Activated CD8-positive, alpha-beta T cell treated with anti-CD3 and anti-CD28 coated beads for 36 hours (primary cell): Measurements from ENCODE around the gene TNS1. TPM values are rescaled to one million over a fixed set of nuclear protein-coding genes. Genes with fewer than 3 reads are reported as not detected.

Experiments
- ATAC-seq: fragments of 200-7000 bp; cut with Tn5 transposase; one replicate; pipeline ENCODE4 v1.10.0; 2021; ENCODE audit warnings: mild to moderate bottlenecking, moderate library complexity
- CTCF ChIA-PET: fragments of 350-600 bp; sonication (Branson Sonifier 250); formaldehyde crosslinking; loops from one replicate; lab custom pipeline; 2021; ENCODE audit warnings: antibody characterized with exemption; lab: Charles Lee
- POLR2A ChIA-PET: fragments of 350-600 bp; sonication (Branson Sonifier 250); formaldehyde crosslinking; loops from one replicate; lab custom pipeline; 2021; ENCODE audit warnings: antibody characterized with exemption; lab: Charles Lee
- DNase-seq: peaks from one replicate; pipeline ENCODE4 v3.0.0-alpha.2; 2020
- H3K27ac Mint-ChIP-seq: one replicate; pipeline ENCODE4 v1.8.0; 2021; ENCODE audit warnings: mild to moderate bottlenecking, mixed read lengths
- H3K27me3 Mint-ChIP-seq: one replicate; pipeline ENCODE4 v1.8.0; 2021; ENCODE audit warnings: mixed read lengths
- H3K36me3 Mint-ChIP-seq: one replicate; pipeline ENCODE4 v1.8.0; 2021; ENCODE audit warnings: low read depth, mixed read lengths
- H3K4me1 Mint-ChIP-seq: one replicate; pipeline ENCODE4 v1.8.0; 2021; ENCODE audit warnings: low read depth, mixed read lengths
- H3K4me3 Mint-ChIP-seq: one replicate; pipeline ENCODE4 v1.8.0; 2021; ENCODE audit warnings: mild to moderate bottlenecking, moderate library complexity, mixed read lengths
- H3K9me3 Mint-ChIP-seq: one replicate; pipeline ENCODE4 v1.8.0; 2021; ENCODE audit warnings: mixed read lengths
- intact Hi-C: fragments of 100-400 bp; cut with micrococcal nuclease; formaldehyde crosslinking; loops from one replicate; pipeline ENCODE4 v1.10.0; 2022
- total RNA-seq, 2 experiments: library from RNA; stranded (reverse); gene quantifications; one replicate each; pipeline ENCODE4 v1.2.3, GENCODE V29; 2021
- TF ChIP-seq, protein P1 (sequence below): fragments of 200-600 bp; IDR thresholded peaks from one replicate; pipeline ENCODE4 v1.8.0; 2022; ENCODE audit warnings: antibody characterized with exemption, mild to moderate bottlenecking

Gene TNS1
- total RNA-seq, 2 experiments from 2014 or later = 1.8 to 2.0 TPM

DNA sequence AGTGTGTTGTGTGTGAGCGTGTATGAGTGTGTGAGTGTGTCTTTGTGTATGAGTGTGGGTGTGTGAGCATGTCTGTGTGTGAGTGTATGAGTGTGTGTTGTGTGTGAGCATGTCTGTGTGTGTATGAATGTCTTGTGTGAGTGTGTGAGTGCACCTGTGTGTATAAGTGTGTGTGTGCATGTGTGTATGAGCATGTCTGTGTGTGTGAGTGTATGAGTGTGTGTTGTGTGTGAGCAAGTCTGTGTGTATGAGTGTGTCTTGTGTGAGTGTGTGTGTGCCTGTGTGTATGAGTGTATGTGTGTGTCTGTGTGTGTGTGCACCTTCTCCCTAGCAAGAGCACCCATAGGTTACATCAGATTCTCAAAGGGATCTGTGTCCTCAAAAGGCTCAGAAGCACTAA lies 28.5 kb upstream of the TNS1 start:
- POLR2A ChIA-PET = no interaction called here
- Mint-ChIP-seq H3K4me3 (no peak overlapping the region), H3K4me1 (peaks cover 7% of the 10 kb centered on the region), H3K9me3 (no peaks in the 10 kb centered on the region), H3K36me3 (no peaks in the 10 kb centered on the region), H3K27ac (no peak overlapping the region), H3K27me3 (no peaks in the 10 kb centered on the region)
- DNase-seq (no peak), ATAC-seq (no peak)
- CTCF ChIA-PET = interaction anchor here (1.3 kb wide), 1 partner anchor 20 kb away, joined by 3 read pairs; no protein-coding TSS in a partner anchor
- intact Hi-C loops = no loop called here
- TF ChIP-seq, protein P1, sequence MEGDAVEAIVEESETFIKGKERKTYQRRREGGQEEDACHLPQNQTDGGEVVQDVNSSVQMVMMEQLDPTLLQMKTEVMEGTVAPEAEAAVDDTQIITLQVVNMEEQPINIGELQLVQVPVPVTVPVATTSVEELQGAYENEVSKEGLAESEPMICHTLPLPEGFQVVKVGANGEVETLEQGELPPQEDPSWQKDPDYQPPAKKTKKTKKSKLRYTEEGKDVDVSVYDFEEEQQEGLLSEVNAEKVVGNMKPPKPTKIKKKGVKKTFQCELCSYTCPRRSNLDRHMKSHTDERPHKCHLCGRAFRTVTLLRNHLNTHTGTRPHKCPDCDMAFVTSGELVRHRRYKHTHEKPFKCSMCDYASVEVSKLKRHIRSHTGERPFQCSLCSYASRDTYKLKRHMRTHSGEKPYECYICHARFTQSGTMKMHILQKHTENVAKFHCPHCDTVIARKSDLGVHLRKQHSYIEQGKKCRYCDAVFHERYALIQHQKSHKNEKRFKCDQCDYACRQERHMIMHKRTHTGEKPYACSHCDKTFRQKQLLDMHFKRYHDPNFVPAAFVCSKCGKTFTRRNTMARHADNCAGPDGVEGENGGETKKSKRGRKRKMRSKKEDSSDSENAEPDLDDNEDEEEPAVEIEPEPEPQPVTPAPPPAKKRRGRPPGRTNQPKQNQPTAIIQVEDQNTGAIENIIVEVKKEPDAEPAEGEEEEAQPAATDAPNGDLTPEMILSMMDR = no peak

DNA sequence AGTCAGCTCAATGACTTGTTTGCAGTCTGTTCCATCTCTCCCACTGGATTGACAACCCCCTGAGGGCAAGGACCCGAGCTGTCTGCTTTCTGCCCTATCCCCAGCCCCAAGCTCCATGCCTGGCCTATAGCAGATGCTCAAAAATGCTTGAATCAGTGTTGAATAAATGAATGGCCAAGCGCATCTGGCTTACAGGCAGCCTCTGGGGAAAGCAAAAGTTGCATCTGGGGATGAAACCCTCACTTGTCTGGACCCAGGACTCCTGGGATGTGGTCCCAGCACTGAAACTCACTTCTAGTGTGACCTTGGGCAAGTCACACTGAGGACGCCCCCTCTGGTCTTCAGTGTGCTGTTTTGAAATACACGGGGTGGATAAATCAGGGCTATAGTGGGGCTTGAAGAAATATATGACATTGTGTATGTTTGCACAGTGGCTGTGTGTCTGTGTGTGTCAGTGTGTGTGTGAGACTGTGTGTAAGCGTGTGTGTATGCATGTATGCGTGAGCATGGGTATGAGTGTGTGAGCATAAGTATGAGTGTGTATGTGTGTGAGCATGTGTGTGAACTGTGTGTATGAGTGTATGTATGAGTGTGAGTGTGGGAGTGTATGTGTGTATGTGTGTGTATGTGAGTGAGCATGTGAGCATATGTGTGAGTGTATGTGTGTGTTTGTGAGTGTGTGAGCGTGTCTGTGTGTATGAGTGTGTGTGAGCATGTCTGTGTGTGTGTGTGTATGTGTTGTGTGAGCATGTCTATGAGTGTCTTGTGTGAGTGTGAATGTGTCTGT lies 27.8 kb upstream of the TNS1 start:
- intact Hi-C loops = no loop called here
- Mint-ChIP-seq H3K4me3 (no peak overlapping the region), H3K27me3 (no peaks in the 10 kb centered on the region), H3K4me1 (peaks cover 7% of the 10 kb centered on the region), H3K36me3 (no peaks in the 10 kb centered on the region), H3K9me3 (no peaks in the 10 kb centered on the region), H3K27ac (no peak overlapping the region)
- TF ChIP-seq, protein P1 = no peak
- ATAC-seq (no peak), DNase-seq (no peak)
- POLR2A ChIA-PET = no interaction called here
- CTCF ChIA-PET = no interaction called here

DNA sequence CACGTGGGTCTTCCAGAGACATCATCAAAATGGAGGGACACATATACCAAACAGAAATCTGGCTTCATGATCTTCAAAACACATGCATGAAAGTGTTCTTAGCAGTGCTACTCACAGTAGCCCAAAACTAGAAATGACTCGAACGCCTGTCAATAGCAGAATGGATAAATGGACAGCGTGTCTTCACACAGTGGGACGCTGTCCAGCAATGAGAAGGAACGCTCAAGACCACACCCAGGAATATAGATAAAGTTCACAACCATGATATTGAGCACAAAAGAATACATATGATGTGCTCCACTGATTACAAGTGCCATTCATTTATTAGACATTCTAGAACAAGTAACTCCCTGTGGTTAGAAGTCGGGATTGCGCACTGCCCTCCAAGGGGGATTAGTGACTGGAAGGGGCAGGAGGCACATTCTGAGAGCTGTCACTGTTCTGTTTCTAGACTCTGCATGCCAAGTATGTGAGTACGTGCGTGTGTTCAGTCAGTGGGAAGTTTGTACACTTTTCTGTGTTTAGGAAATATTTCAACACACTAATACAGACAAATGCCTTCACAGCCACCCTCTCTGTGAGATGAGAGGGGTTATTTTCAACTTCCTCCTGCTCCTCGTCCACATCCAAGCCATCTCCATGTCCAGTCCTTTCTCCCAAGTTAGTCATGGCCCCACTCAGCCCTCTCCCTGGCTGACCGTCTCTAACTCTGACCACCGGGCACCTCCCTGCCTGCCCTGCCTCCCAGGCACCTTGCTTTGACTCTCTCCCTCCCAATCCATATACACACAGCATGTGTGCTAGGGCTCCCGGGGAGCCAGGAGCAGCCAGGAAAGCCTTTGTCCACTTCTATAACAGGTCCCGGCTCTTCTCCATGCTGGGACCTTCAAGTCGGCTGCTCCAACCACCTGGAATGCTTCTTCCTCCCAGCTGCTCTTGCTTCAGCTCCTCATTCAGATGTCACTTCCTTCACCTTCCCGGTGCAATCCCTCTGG lies 26.9 kb upstream of the TNS1 start:
- CTCF ChIA-PET = no interaction called here
- ATAC-seq = no peak

DNA sequence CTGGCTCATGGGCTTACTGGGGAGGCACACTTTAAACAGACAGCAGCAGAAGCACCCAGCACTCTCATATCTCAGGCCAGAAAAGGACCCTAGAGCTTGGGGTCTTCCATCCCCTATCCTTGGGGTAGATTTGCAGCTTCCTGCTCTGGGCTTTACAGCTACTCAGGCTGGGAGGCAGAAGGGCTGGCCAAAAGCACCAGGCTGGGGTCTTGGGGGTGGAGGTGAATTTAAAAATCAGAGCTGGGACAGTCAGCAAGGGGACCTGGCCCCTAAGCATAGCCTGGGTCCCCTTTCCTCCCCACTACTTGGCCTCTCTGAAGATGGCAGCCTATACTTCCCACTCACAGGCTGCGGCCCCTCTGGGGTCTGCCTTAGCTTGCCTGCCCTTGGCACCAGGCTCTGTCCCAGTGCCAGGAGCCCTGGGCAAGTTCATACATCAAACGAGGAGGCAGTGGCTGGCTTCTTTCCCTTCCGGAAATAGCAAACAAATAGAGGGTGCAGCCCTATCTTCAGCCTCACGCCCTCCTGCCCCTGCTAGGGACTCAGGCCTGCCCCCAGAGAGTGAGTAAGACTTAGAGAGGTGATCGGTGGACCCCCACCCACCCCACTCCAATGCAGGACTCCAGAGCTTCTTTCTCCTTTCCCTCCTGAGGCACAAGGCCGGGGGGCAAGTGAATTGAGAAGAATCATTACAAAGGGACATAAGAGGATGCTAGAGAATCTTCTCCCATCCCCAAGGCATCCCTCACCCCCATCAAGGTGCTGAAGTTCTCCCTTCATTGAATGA lies 26.0 kb upstream of the TNS1 start:
- POLR2A ChIA-PET = no interaction called here
- intact Hi-C loops = no loop called here
- Mint-ChIP-seq H3K27me3 (no peaks in the 10 kb centered on the region), H3K27ac (no peak overlapping the region), H3K4me3 (no peak overlapping the region), H3K4me1 (no peaks in the 10 kb centered on the region), H3K36me3 (no peaks in the 10 kb centered on the region), H3K9me3 (no peaks in the 10 kb centered on the region)
- TF ChIP-seq, protein P1 = no peak
- DNase-seq (no peak), ATAC-seq (no peak)
- CTCF ChIA-PET = interaction anchor here (0.8 to 1.6 kb wide), 2 partner anchors 35 to 78 kb away, joined by 3 to 6 read pairs; no protein-coding TSS in a partner anchor

More for the DNA sequence above, 26.9 kb upstream of the TNS1 start:
- TF ChIP-seq, protein P1 = no peak
- H3K4me3 Mint-ChIP-seq = no peak overlapping the region
- POLR2A ChIA-PET = no interaction called here
- DNase-seq = no peak
- H3K9me3 Mint-ChIP-seq = no peaks in the 10 kb centered on the region
- H3K27ac Mint-ChIP-seq = no peak overlapping the region
- no peaks in the 10 kb centered on the region for H3K36me3 Mint-ChIP-seq
- H3K4me1 Mint-ChIP-seq = peaks cover 5% of the 10 kb centered on the region
- H3K27me3 Mint-ChIP-seq = no peaks in the 10 kb centered on the region
- intact Hi-C loops = no loop called here
